T-cell (primary cell): ENCODE data around the gene VPS37B. TPM values are rescaled to one million over a fixed set of nuclear protein-coding genes. Genes with fewer than 3 reads are reported as not detected.

Source experiments
- ATAC-seq, 4 experiments: fragments of 200-7000 bp in 3 of 4; fragments of 150-1000 bp in 1 of 4; cut with Tn5 transposase; replicated peaks in 1 of 4; 1 replicate in 3 of 4; 2 replicates in 1 of 4; pipeline ENCODE4 v1.10.0; 2021; ENCODE audit warnings: moderate library complexity in 3 of 4, mild to moderate bottlenecking in 2 of 4, moderate number of reproducible peaks in 1 of 4
- CTCF ChIA-PET, 2 donors: fragments of 300-600 bp; sonication (Branson Sonifier 250); formaldehyde crosslinking; loops; one replicate each; lab custom pipeline; 2022; ENCODE audit warnings: antibody characterized with exemption in 2 of 2; lab: Charles Lee
- POLR2A ChIA-PET, 2 donors: fragments of 300-600 bp; sonication (Branson Sonifier 250); formaldehyde crosslinking; loops; one replicate each; lab custom pipeline; 2022; ENCODE audit warnings: antibody characterized with exemption in 2 of 2; lab: Charles Lee
- DNase-seq, 35 experiments: peaks; one replicate each; pipeline versions ENCODE4 v3.0.0 to v3.0.0-alpha.2; 2013 to 2023
- H3K27ac ChIP-seq: one replicate; pipeline ENCODE4 v1.5.1; 2013; ENCODE audit warnings: low read length
- H3K27me3 ChIP-seq, 2 experiments: replicated peaks in 1 of 2; 1 replicate in 1 of 2; 2 replicates in 1 of 2; pipeline versions ENCODE4 v1.6.1 to v1.7.0; 2013; ENCODE audit warnings: low read length in 1 of 2, mixed read lengths in 1 of 2; ENCODE audit not compliant: control insufficient read depth in 2 of 2, insufficient read depth in 2 of 2; ENCODE audit errors: extremely low read depth in 1 of 2
- H3K36me3 ChIP-seq, 2 donors: 1 replicate in 1 of 2; 2 replicates in 1 of 2; pipeline versions ENCODE4 v1.6.1 to v1.7.0; 2013; ENCODE audit warnings: low read length in 1 of 2; ENCODE audit not compliant: control insufficient read depth in 2 of 2, insufficient read depth in 1 of 2; ENCODE audit errors: extremely low read depth in 1 of 2
- H3K4me1 ChIP-seq, 2 experiments: 1 replicate in 1 of 2; 2 replicates in 1 of 2; pipeline versions ENCODE4 v1.6.1 to v1.7.0; 2013; ENCODE audit warnings: low read length in 2 of 2, mixed read lengths in 1 of 2; ENCODE audit not compliant: insufficient read depth in 2 of 2, control insufficient read depth in 1 of 2; ENCODE audit errors: extremely low read depth in 1 of 2
- H3K4me3 ChIP-seq, 2 donors: 1 replicate in 1 of 2; 2 replicates in 1 of 2; pipeline versions ENCODE4 v1.5.1 to v1.7.0; 2013; ENCODE audit warnings: mild to moderate bottlenecking in 2 of 2, low read length in 1 of 2, moderate library complexity in 1 of 2; ENCODE audit not compliant: control insufficient read depth in 1 of 2; ENCODE audit errors: extremely low read depth in 1 of 2
- H3K9me3 ChIP-seq: 2 replicates; pipeline ENCODE4 v1.7.0; 2013
- H3K27ac Mint-ChIP-seq, 2 donors: one replicate each; pipeline ENCODE4 v1.8.0; 2020 to 2021; ENCODE audit warnings: mild to moderate bottlenecking in 2 of 2, mixed read lengths in 2 of 2
- H3K27me3 Mint-ChIP-seq, 2 donors: one replicate each; pipeline ENCODE4 v1.8.0; 2021 to 2022; ENCODE audit warnings: mixed read lengths in 2 of 2
- H3K36me3 Mint-ChIP-seq: one replicate; pipeline ENCODE4 v1.8.0; 2021; ENCODE audit warnings: mixed read lengths
- H3K4me1 Mint-ChIP-seq, 3 donors: one replicate each; pipeline ENCODE4 v1.8.0; 2020 to 2022; ENCODE audit warnings: mixed read lengths in 3 of 3, mild to moderate bottlenecking in 1 of 3
- H3K4me3 Mint-ChIP-seq, 3 donors: one replicate each; pipeline ENCODE4 v1.8.0; 2020 to 2022; ENCODE audit warnings: mild to moderate bottlenecking in 3 of 3, mixed read lengths in 3 of 3, moderate library complexity in 3 of 3
- H3K9me3 Mint-ChIP-seq, 3 donors: one replicate each; pipeline ENCODE4 v1.8.0; 2020 to 2022; ENCODE audit warnings: mixed read lengths in 3 of 3
- WGBS: methylation state at CpG from one replicate; pipeline ENCODE4 v1.1.5; 2013; ENCODE audit warnings: missing lambda C conversion rate; ENCODE audit not compliant: insufficient coverage; 5-methylcytosine and 5-hydroxymethylcytosine counted together
- total RNA-seq, 35 experiments: library from RNA in 6 of 35; stranded (reverse) in 6 of 35; fragments of 120-200 nt in 1 of 35; gene quantifications; one replicate each; pipeline versions ENCODE4 v1.2.1 to v1.2.4 and lab custom pipeline; 2013 to 2026

Gene VPS37B
- total RNA-seq, 5 donors from 2014 or later (not counting 1 experiment from before 2014, with no cell fraction given) = 25.9 to 85.8 (median 34.6) TPM

DNA sequence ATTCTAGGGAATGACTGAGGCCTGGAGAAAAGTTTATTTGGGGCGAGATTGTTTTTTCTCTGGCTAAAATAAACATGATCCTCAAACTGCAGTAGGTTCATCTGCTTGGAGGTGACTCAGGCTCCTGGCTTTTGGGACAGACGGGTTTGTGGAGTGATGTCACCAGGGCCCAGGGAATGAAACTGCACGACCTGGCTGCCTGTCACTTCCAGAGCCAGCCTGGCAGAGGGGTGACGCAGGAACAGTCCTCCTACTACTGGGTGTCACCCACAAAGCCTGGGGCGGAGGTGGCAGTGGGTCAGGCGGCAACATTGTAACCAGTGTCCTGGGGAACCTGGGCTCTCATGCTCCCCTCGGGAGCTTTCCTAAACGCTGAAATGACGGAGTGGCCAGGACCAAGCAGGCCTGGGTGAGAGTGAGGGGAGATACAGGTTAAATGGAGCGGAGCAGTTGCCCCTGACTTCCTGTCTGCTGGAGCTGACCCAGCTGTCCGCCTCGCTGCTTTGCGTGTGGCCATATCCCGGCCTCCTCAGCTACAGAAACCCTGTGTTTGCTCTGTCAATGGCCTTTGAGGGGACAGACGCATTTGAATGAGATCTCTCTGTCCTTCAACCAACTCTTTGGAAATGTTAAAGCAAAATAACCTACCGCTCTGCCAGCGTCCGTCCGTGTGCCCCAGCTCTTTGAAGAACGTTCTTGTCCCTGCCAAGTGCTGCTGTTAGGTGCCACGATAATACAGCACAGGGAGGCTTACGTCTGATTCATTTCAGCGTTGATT lies 54.2 kb downstream of the VPS37B start:
- ATAC-seq (no peak), DNase-seq (no peak)
- WGBS = 86% methylated on average over 12 of the region's 23 CpGs
- no peaks in the 10 kb centered on the region for H3K9me3 ChIP-seq
- Mint-ChIP-seq H3K27ac (no peak overlapping the region), H3K4me3 (no peak overlapping the region), H3K9me3 (no peaks in the 10 kb centered on the region), H3K4me1 (peaks cover 49 to 55% (median 49%) of the 10 kb centered on the region in 3 donors), H3K36me3 (no peaks in the 10 kb centered on the region), H3K27me3 (no peaks in the 10 kb centered on the region)
- no peak overlapping the region for H3K4me3 ChIP-seq
- peaks cover 0 to 13% of the 10 kb centered on the region in 2 donors for H3K36me3 ChIP-seq
- H3K4me1 ChIP-seq = peaks cover 13 to 18% of the 10 kb centered on the region in 2 experiments
- no peak overlapping the region for H3K27ac ChIP-seq
- ChIA-PET POLR2A (interaction anchor here in 1 of 2 donors (0.6 kb wide), 2 partner anchors 88 to 122 kb away, joined by 3 to 4 read pairs; no protein-coding TSS in a partner anchor), CTCF (no interaction called here)
- H3K27me3 ChIP-seq = no peaks in the 10 kb centered on the region

DNA sequence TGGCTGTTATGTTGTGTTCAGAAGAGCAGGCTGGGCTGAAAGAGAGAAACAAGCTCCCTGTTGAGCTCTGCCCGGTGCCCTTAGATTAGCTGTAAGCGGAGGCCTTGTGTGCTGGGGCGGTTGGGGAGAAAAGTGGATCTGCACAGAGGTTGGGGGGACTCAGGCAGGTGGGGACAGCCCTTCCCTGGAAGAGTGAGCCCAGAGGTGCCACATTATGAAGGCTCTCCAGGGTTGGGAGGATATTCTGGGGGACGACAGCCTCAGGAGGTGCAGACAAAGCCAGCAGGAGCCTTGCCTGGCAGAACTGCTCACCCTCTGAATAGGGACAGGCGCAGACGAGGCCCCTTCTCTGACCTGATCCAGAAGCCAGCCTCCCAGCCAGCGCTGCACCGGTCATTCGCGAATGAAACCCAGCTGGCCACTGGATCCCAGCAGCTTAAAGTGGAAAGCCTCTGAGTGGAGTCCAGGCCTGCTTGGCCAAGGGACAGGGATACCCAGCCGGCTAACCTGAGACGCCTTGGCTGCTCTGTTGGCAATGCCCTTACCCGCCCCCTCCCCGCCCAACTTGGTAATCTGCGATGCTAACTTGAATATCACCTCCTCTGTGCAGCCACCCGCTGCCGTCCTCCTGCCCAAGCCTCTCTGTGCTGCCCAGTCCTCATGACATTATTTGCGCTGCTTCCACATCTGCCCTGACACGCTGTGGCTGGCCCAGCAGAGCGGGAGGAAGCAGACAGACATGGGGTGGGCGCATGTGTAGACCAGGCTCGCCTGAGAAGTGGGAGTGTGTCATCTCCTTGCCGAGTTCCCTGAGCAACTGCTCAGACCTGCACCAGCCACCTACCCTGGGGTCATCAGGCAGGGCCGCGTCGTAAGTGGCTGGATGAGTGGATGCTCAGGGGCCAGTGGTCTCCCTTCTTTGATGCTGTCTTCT lies 55.1 kb downstream of the VPS37B start:
- POLR2A ChIA-PET = interaction anchor here in 1 of 2 donors (0.6 kb wide), 1 partner anchor 89 kb away, joined by 3 read pairs; no protein-coding TSS in a partner anchor
- H3K4me3 Mint-ChIP-seq = no peak overlapping the region

DNA sequence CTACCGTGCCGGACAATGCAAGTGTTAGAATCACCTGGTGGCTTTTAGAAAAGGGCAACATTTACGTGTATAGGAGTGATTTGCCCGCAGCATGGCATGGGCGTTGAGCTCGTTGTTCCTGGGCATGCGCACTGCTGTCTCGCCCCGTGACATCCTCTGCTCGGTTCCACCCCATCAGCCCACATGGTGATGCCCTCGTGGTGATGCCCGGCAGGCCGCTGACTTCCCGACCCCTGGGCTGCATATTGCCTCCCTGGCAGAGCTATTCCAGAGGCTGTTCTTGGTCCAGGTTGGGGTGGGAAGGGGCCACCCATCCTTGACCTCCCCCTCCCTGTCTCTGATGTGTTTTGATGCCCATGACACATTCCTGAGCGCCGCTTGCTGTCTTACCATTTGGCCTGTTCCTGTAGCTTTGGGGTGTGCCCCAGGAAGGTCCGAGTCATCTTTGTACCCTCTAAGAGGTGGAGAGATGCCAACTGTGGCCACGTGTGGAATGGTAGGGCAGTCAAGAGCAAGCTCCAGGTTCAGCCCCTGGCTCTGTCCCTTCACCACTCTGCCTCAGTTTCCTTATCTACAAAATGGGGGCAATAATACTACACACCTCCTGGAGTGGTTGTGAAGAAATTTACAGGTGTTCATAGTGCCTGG lies 55.9 kb downstream of the VPS37B start:
- Mint-ChIP-seq H3K9me3 (no peaks in the 10 kb centered on the region), H3K27me3 (no peaks in the 10 kb centered on the region), H3K4me1 (peaks cover 54 to 58% (median 54%) of the 10 kb centered on the region in 3 donors), H3K27ac (peak overlapping the region in 1 of 2 donors; percentile 72), H3K4me3 (no peak overlapping the region), H3K36me3 (no peaks in the 10 kb centered on the region)
- no peak overlapping the region for H3K4me3 ChIP-seq
- ChIA-PET POLR2A (no interaction called here), CTCF (no interaction called here)
- peaks cover 0 to 13% of the 10 kb centered on the region in 2 donors for H3K36me3 ChIP-seq
- no peaks in the 10 kb centered on the region for H3K27me3 ChIP-seq
- peaks cover 16 to 21% of the 10 kb centered on the region in 2 experiments for H3K4me1 ChIP-seq
- no peak for DNase-seq
- no peak overlapping the region for H3K27ac ChIP-seq
- WGBS = 95% methylated on average over 4 of the region's 18 CpGs
- H3K9me3 ChIP-seq = no peaks in the 10 kb centered on the region
- no peak for ATAC-seq

More for the DNA sequence above, 55.1 kb downstream of the VPS37B start:
- H3K9me3 ChIP-seq = no peaks in the 10 kb centered on the region
- H3K4me1 ChIP-seq = peaks cover 16 to 21% of the 10 kb centered on the region in 2 experiments
- 89% methylated on average over 26 of the region's 26 CpGs for WGBS
- H3K36me3 ChIP-seq = peaks cover 0 to 13% of the 10 kb centered on the region in 2 donors
- Mint-ChIP-seq H3K36me3 (no peaks in the 10 kb centered on the region), H3K27ac (no peak overlapping the region), H3K4me1 (peaks cover 54 to 58% (median 54%) of the 10 kb centered on the region in 3 donors), H3K9me3 (no peaks in the 10 kb centered on the region), H3K27me3 (no peaks in the 10 kb centered on the region)
- CTCF ChIA-PET = no interaction called here
- H3K27me3 ChIP-seq = no peaks in the 10 kb centered on the region
- no peak for DNase-seq
- H3K27ac ChIP-seq = no peak overlapping the region
- no peak for ATAC-seq
- no peak overlapping the region for H3K4me3 ChIP-seq

DNA sequence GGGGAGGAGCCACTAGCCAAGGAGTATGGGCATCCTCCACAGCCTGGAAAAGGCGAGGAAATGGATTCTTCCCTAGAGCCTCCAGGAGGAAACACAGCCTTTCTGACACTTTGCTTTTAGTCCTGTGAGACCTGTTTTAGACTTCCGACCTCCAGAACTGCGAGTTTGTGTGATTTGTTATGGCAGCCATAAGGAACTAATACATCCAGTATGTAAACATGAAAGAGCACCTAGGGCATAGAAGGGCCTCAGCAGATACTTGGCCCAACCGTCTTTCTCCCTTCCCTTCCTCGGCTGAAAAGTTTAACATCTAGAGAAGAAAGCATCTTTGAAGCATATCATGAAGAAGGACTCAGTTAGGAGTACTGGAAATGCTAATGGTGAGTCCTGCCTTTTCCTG lies 57.1 kb downstream of the VPS37B start:
- no peaks in the 10 kb centered on the region for H3K9me3 Mint-ChIP-seq
- H3K9me3 ChIP-seq = no peaks in the 10 kb centered on the region

DNA sequence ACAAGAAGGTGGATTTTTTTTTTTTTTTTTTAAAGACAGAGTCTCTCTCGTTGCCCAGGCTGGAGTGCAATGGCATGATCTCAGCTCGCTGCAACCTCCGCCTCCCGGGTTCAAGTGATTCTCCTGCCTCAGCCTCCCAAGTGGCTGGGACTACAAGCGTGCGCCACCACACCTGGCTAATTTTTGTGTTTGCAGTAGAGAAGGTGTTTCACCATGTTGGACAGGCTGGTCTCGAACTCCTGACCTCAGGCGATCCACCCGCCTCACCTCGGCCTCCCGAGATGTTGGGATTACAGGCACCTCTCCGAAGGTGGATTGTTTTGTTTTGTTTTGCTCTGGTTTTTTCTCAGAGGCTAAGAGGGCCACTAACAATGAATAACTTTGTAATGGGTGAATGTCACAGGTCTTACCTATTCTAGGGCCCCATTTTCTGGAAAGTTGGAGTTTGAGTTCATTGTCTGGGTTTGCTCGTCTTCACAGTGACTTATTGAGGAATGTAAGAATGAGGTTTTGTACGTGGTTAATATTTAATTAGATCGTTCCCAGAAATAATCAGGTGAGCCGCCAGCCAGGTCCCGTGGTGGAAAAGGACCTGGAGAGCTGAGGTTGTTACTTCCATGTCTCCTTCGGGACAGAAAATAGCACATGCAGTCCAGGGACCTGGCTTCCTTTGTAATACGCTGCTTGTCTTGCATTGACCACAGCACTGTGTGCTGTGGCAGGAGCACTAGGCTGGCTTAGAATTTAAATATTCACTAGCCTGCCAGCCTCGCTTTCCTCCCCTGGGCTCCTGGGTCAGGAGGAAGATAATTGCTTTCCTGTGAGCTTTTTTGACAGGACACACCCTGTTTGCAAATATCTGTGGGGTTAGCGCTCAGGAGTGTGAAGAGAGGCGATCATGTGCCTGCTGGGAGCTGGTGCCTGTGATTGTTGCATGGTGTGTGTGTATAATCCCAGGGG lies 58.3 kb downstream of the VPS37B start:
- ChIA-PET CTCF (no interaction called here), POLR2A (no interaction called here)
- Mint-ChIP-seq H3K4me3 (peak overlapping the region; percentile 94 to 98 (median 97)), H3K4me1 (peaks cover 61 to 69% (median 63%) of the 10 kb centered on the region in 3 donors), H3K27me3 (no peaks in the 10 kb centered on the region), H3K36me3 (no peaks in the 10 kb centered on the region), H3K27ac (peak overlapping the region; percentile 93 to 95), H3K9me3 (no peaks in the 10 kb centered on the region)
- no peaks in the 10 kb centered on the region for H3K9me3 ChIP-seq
- H3K27ac ChIP-seq = no peak overlapping the region
- H3K27me3 ChIP-seq = no peaks in the 10 kb centered on the region
- H3K36me3 ChIP-seq = peaks cover 0 to 8% of the 10 kb centered on the region in 2 donors
- no peak for DNase-seq
- no peak for ATAC-seq
- H3K4me3 ChIP-seq = no peak overlapping the region
- WGBS = 93% methylated on average over 16 of the region's 22 CpGs
- H3K4me1 ChIP-seq = peaks cover 18 to 29% of the 10 kb centered on the region in 2 experiments

More for the DNA sequence above, 57.1 kb downstream of the VPS37B start:
- ChIA-PET POLR2A (no interaction called here), CTCF (no interaction called here)
- peaks cover 61 to 65% (median 65%) of the 10 kb centered on the region in 3 donors for H3K4me1 Mint-ChIP-seq
- DNase-seq (no peak), ATAC-seq (no peak)
- H3K36me3 Mint-ChIP-seq = no peaks in the 10 kb centered on the region
- peak overlapping the region; percentile 45 to 72 for H3K27ac Mint-ChIP-seq
- H3K4me1 ChIP-seq = peaks cover 18 to 31% of the 10 kb centered on the region in 2 experiments
- H3K36me3 ChIP-seq = peaks cover 0 to 8% of the 10 kb centered on the region in 2 donors
- H3K27me3 ChIP-seq = no peaks in the 10 kb centered on the region
- H3K27ac ChIP-seq = no peak overlapping the region
- H3K4me3 ChIP-seq = no peak overlapping the region
- no peaks in the 10 kb centered on the region for H3K27me3 Mint-ChIP-seq
- H3K4me3 Mint-ChIP-seq = no peak overlapping the region
- WGBS = 100% methylated on average over 1 of the region's 5 CpGs
